ENCODE data around the gene CD164.
"Not testable (repeated sequence)": the region's sequence is repeated elsewhere in the genome, so short reads cannot be mapped to it uniquely, and the experiment has no call there.

Gene CD164

GRCh38 chr6:109370336-109370735 is 11.9 kb downstream of the CD164 start:
- DNase-seq (ENCODE audit: low read depth), result no peak
- TF ChIP-seq CTCF (IDR thresholded peaks at IDR 0.05; ENCODE audit: insufficient read depth, low read depth, low read length, missing control alignments), result no peak
- H3K4me3 ChIP-seq (ENCODE audit: low read length), result no peak overlapping the region

- no peak for TF ChIP-seq CTCF (IDR thresholded peaks at IDR 0.05; ENCODE audit: insufficient read depth, low read depth, low read length, missing control alignments)
- H3K4me3 ChIP-seq (ENCODE audit: low read length), result no peak overlapping the region
- DNase-seq (ENCODE audit: low read depth), result no peak
These were observed 12.5 kb downstream of the CD164 start for GRCh38 chr6:109369728-109370127.

- not testable (repeated sequence) for DNase-seq (ENCODE audit: low read depth)
These were observed 17.7 kb downstream of the CD164 start for GRCh38 chr6:109364382-109365078.

GRCh38 chr6:109363753-109364152 is 18.5 kb downstream of the CD164 start:
- no peak for TF ChIP-seq CTCF (IDR thresholded peaks at IDR 0.05; ENCODE audit: insufficient read depth, low read depth, low read length, missing control alignments)
- DNase-seq (ENCODE audit: low read depth), result no peak
- no peak overlapping the region for H3K4me3 ChIP-seq (ENCODE audit: low read length)

More at GRCh38 chr6:109364382-109365078, 17.7 kb downstream of the CD164 start:
- H3K4me3 ChIP-seq (ENCODE audit: low read length), result not testable (repeated sequence)

GRCh38 chr6:109362102-109362884 is 20.0 kb downstream of the CD164 start:
- no peak overlapping the region for H3K4me3 ChIP-seq (ENCODE audit: low read length)
- no peak for TF ChIP-seq CTCF (IDR thresholded peaks at IDR 0.05; ENCODE audit: insufficient read depth, low read depth, low read length, missing control alignments)
- no peak for DNase-seq (ENCODE audit: low read depth)

GRCh38 chr6:109360791-109361190 is 21.5 kb downstream of the CD164 start:
- H3K4me3 ChIP-seq (ENCODE audit: low read length), result no peak overlapping the region
- TF ChIP-seq CTCF (IDR thresholded peaks at IDR 0.05; ENCODE audit: insufficient read depth, low read depth, low read length, missing control alignments), result no peak
- no peak for DNase-seq (ENCODE audit: low read depth)

GRCh38 chr6:109360281-109360680 is 22.0 kb downstream of the CD164 start:
- no peak for DNase-seq (ENCODE audit: low read depth)
- no peak overlapping the region for H3K4me3 ChIP-seq (ENCODE audit: low read length)
- TF ChIP-seq CTCF (IDR thresholded peaks at IDR 0.05; ENCODE audit: insufficient read depth, low read depth, low read length, missing control alignments), result no peak

All from epithelial cell of esophagus (primary cell).